IMR-90 (cell line): ENCODE results near the gene LTBP1. TPM values are rescaled to one million over a fixed set of nuclear protein-coding genes. Genes with fewer than 3 reads are reported as not detected.
A peak's percentile ranks its signal among the peaks of the same experiment; 100 is the strongest.

Experiments
- ATAC-seq: fragments of 200-7000 bp; cut with Tn5 transposase; 2 replicates; pipeline ENCODE4 v1.9.1; 2020; ENCODE audit warnings: low read depth, mild to moderate bottlenecking, moderate library complexity
- BruUV-seq: library from RNA; stranded (reverse); fragments of 400-500 nt; replicated peaks from 2 replicates; lab custom pipeline; 2021; lab: Mats Ljungman, UMichigan
- CTCF ChIA-PET: fragments of 300-600 bp; formaldehyde crosslinking; extraction: SDS; loops from one replicate; lab custom pipeline; 2021; ENCODE audit warnings: antibody characterized with exemption; lab: Yijun Ruan, JAX
- POLR2A ChIA-PET: fragments of 300-600 bp; sonication (Branson Sonifier 250); formaldehyde crosslinking; loops from one replicate; lab custom pipeline; 2022; ENCODE audit warnings: antibody characterized with exemption; ENCODE audit not compliant: unreplicated experiment; lab: Charles Lee
- DNase-seq: peaks from one replicate; pipeline ENCODE4 v3.0.0; 2013
- H2AFZ ChIP-seq: replicated peaks from 2 replicates; pipeline ENCODE3; 2013; ENCODE audit warnings: low read length, mild to moderate bottlenecking; ENCODE audit not compliant: poor library complexity
- H2AK5ac ChIP-seq: 2 replicates; pipeline ENCODE4 v1.6.1; 2013; ENCODE audit warnings: low read depth, low read length, inconsistent platforms
- H2AK9ac ChIP-seq: replicated peaks from 2 replicates; pipeline ENCODE3; 2013; ENCODE audit warnings: mild to moderate bottlenecking, low read depth, low read length, moderate library complexity; ENCODE audit not compliant: poor library complexity
- H2BK120ac ChIP-seq: 2 replicates; pipeline ENCODE4 v1.6.1; 2013; ENCODE audit warnings: low read depth, low read length, inconsistent platforms
- H2BK15ac ChIP-seq: 3 replicates; pipeline ENCODE4 v1.6.1; 2013; ENCODE audit warnings: low read depth, low read length, inconsistent platforms
- H2BK20ac ChIP-seq: 2 replicates; pipeline ENCODE4 v1.6.1; 2013; ENCODE audit warnings: low read depth, mild to moderate bottlenecking, inconsistent platforms, low read length, moderate library complexity
- H2BK5ac ChIP-seq: 2 replicates; pipeline ENCODE4 v1.6.1; 2013; ENCODE audit warnings: mild to moderate bottlenecking, low read depth, low read length, inconsistent platforms; ENCODE audit not compliant: poor library complexity, severe bottlenecking
- H3K14ac ChIP-seq: replicated peaks from 2 replicates; pipeline ENCODE4 v1.6.1; 2013; ENCODE audit warnings: low read depth, low read length, inconsistent platforms
- H3K18ac ChIP-seq: 2 replicates; pipeline ENCODE4 v1.6.1; 2013; ENCODE audit warnings: low read depth, low read length, control low read depth
- H3K23ac ChIP-seq: 2 replicates; pipeline ENCODE4 v1.6.1; 2013; ENCODE audit warnings: low read depth, low read length, inconsistent platforms
- H3K27ac ChIP-seq: 2 replicates; pipeline ENCODE4 v1.5.1; 2013; ENCODE audit warnings: mild to moderate bottlenecking, control low read depth, low read length; ENCODE audit not compliant: insufficient read depth
- H3K27me3 ChIP-seq: 2 replicates; pipeline ENCODE4 v1.6.1; 2013; ENCODE audit warnings: low read length; ENCODE audit not compliant: control insufficient read depth, insufficient read depth
- H3K36me3 ChIP-seq: 2 replicates; pipeline ENCODE4 v1.6.1; 2013; ENCODE audit warnings: low read length, mixed read lengths; ENCODE audit not compliant: control insufficient read depth, insufficient read depth
- H3K4ac ChIP-seq: 2 replicates; pipeline ENCODE4 v1.6.1; 2013; ENCODE audit warnings: low read depth, low read length, inconsistent platforms
- H3K4me1 ChIP-seq: 2 replicates; pipeline ENCODE4 v1.6.1; 2013; ENCODE audit warnings: low read length, mixed read lengths; ENCODE audit not compliant: control insufficient read depth, insufficient read depth
- H3K4me2 ChIP-seq: 2 replicates; pipeline ENCODE4 v1.6.1; 2013; ENCODE audit warnings: low read depth, mild to moderate bottlenecking, control low read depth, low read length, moderate library complexity
- H3K4me3 ChIP-seq: 2 replicates; pipeline ENCODE4 v1.5.1; 2013; ENCODE audit warnings: low read depth, mild to moderate bottlenecking, control low read depth, low read length, moderate library complexity; ENCODE audit not compliant: insufficient read depth
- H3K56ac ChIP-seq: 2 replicates; pipeline ENCODE4 v1.6.1; 2013; ENCODE audit warnings: low read length, inconsistent platforms; ENCODE audit not compliant: insufficient read depth; ENCODE audit errors: extremely low read depth
- H3K79me1 ChIP-seq, 2 experiments: 2 replicates each; pipeline ENCODE4 v1.6.1; 2013; ENCODE audit warnings: low read length in 2 of 2, inconsistent platforms in 1 of 2, low read depth in 1 of 2
- H3K9ac ChIP-seq: 2 replicates; pipeline ENCODE4 v1.6.1; 2013; ENCODE audit warnings: low read depth, low read length, control low read depth
- H3K9me1 ChIP-seq: 2 replicates; pipeline ENCODE4 v1.6.1; 2013; ENCODE audit warnings: low read length, inconsistent platforms; ENCODE audit not compliant: insufficient read depth
- H3K9me3 ChIP-seq: 2 replicates; pipeline ENCODE4 v1.6.1; 2013; ENCODE audit warnings: low read length; ENCODE audit not compliant: control insufficient read depth, insufficient read depth
- H4K20me1 ChIP-seq: 2 replicates; pipeline ENCODE4 v1.6.1; 2013; ENCODE audit warnings: low read length, inconsistent platforms; ENCODE audit not compliant: insufficient read depth
- H4K5ac ChIP-seq: 2 replicates; pipeline ENCODE4 v1.6.1; 2013; ENCODE audit warnings: mild to moderate bottlenecking, low read depth, low read length, control low read depth
- H4K8ac ChIP-seq, 2 experiments: 2 replicates each; pipeline ENCODE4 v1.6.1; 2013; ENCODE audit warnings: low read depth in 2 of 2, low read length in 2 of 2, control low read depth in 1 of 2, inconsistent platforms in 1 of 2
- H4K91ac ChIP-seq: 2 replicates; pipeline ENCODE4 v1.6.1; 2013; ENCODE audit warnings: low read depth, low read length, inconsistent platforms; ENCODE audit not compliant: insufficient read depth
- BHLHE40 ChIP-seq: fragments of 150-350 bp; IDR thresholded peaks from 2 replicates; pipeline ENCODE4 v1.6.1; 2016; ENCODE audit warnings: mild to moderate bottlenecking, low read depth, low read length
- CEBPB ChIP-seq: IDR thresholded peaks from 2 replicates; pipeline ENCODE4 v1.6.1; 2012; ENCODE audit warnings: low read depth, low read length, improper control_type of control experiment
- CTCF ChIP-seq: conservative IDR thresholded peaks from 2 replicates; pipeline ENCODE4 v1.5.1; 2012; ENCODE audit warnings: mild to moderate bottlenecking, low read depth, low read length, improper control_type of control experiment
- ELK1 ChIP-seq: fragments of 150-350 bp; IDR thresholded peaks from 2 replicates; pipeline ENCODE4 v1.6.1; 2016; ENCODE audit warnings: low read depth, mild to moderate bottlenecking, low read length, moderate library complexity, borderline replicate concordance
- MAFK ChIP-seq: IDR thresholded peaks from 2 replicates; pipeline ENCODE4 v1.6.1; 2012; ENCODE audit warnings: low read depth, low read length, improper control_type of control experiment
- NFE2L2 ChIP-seq: fragments of 150-350 bp; IDR thresholded peaks from 2 replicates; pipeline ENCODE4 v1.6.1; 2016; ENCODE audit warnings: low read depth, mild to moderate bottlenecking, low read length
- POLR2A ChIP-seq: IDR thresholded peaks from 2 replicates; pipeline ENCODE4 v1.6.1; 2012; ENCODE audit warnings: mild to moderate bottlenecking, low read depth, low read length
- RCOR1 ChIP-seq: IDR thresholded peaks from 2 replicates; pipeline ENCODE4 v1.6.1; 2012; ENCODE audit warnings: mild to moderate bottlenecking, low read length, improper control_type of control experiment; ENCODE audit not compliant: insufficient replicate concordance
- USF2 ChIP-seq: fragments of 150-350 bp; IDR thresholded peaks from 2 replicates; pipeline ENCODE4 v1.6.1; 2017; ENCODE audit warnings: mild to moderate bottlenecking, antibody characterized with exemption, low read length, low read depth
- WGBS, 2 experiments: methylation state at CpG; one replicate each; pipeline versions ENCODE4 v1.1.5 to v1.1.7; 2013; ENCODE audit warnings: missing lambda C conversion rate in 2 of 2; ENCODE audit not compliant: insufficient read length in 1 of 2; ENCODE audit errors: extremely low coverage in 2 of 2; 5-methylcytosine and 5-hydroxymethylcytosine counted together
- dilution Hi-C: fragments of 300-500 bp; cut with HindIII; formaldehyde crosslinking; loops from one replicate; pipeline ENCODE4 v1.14.3; 2018; ENCODE audit warnings: low sequenced_read_pairs; ENCODE audit not compliant: unreplicated experiment
- in situ Hi-C: fragments of 300-500 bp; cut with MboI; formaldehyde crosslinking; loops from 3 replicates; pipeline ENCODE4 v1.14.3; 2019; ENCODE audit warnings: low sequenced_read_pairs, inconsistent platforms, mixed read lengths
- intact Hi-C: fragments of 100-400 bp; cut with micrococcal nuclease; formaldehyde crosslinking; loops from 2 replicates; pipeline ENCODE4 v1.10.0; 2022
- polyA plus RNA-seq, 3 experiments: library from polyadenylated mRNA; depleted of rRNA; stranded (reverse); fragments of >200 nt; gene quantifications; 2 replicates each; pipeline ENCODE4 v1.2.3, GENCODE V29; 2012; ENCODE audit warnings: low replicate concordance in 1 of 3
- total RNA-seq: library from RNA; depleted of rRNA; stranded (reverse); fragments of >200 nt; gene quantifications from 2 replicates; pipeline ENCODE4 v1.2.3, GENCODE V29; 2012

The LTBP1 gene
- total and polyA plus RNA-seq, 2 of the 4 experiments (the other 2 are of a cell fraction), result 235 to 326 TPM

- no peak overlapping the region for H3K27ac ChIP-seq
- intact Hi-C loops, result no loop called here
- in situ Hi-C loops, result no loop called here
- no peak overlapping the region for H4K5ac ChIP-seq
- ChIA-PET POLR2A (no interaction called here), CTCF (interaction anchor here (0.8 to 1.8 kb wide), 3 partner anchors 8 to 63 kb away, joined by 3 to 5 read pairs (median 4); no protein-coding TSS in a partner anchor)
- H3K9me1 ChIP-seq, result no peaks in the 10 kb centered on the region; the same call in 1 of the 2 replicates
- no peak overlapping the region for H3K56ac ChIP-seq
- H2AFZ ChIP-seq, result no peak overlapping the region
- H2BK15ac ChIP-seq, result no peak overlapping the region
- no peak overlapping the region for H3K23ac ChIP-seq
- H4K20me1 ChIP-seq, result no peaks in the 10 kb centered on the region
- no peak overlapping the region for H3K14ac ChIP-seq
- H2AK5ac ChIP-seq, result no peak overlapping the region
- no peak overlapping the region for H2BK120ac ChIP-seq
- no peak overlapping the region for H2BK5ac ChIP-seq
- BruUV-seq, result no TSS peak
- no peak overlapping the region for H4K91ac ChIP-seq
- no peak overlapping the region for H3K4ac ChIP-seq
- H2BK20ac ChIP-seq, result no peak overlapping the region
- H3K9ac ChIP-seq, result no peak overlapping the region
- peaks cover 5% of the 10 kb centered on the region for H3K4me1 ChIP-seq
- no peak overlapping the region for H2AK9ac ChIP-seq
- H3K18ac ChIP-seq, result no peak overlapping the region
- no CpG with 5 or more reads among the region's 8 CpGs for WGBS, 2 experiments
- DNase-seq (no peak), ATAC-seq (0 out of 2 replicates have a peak, but pooled peaks have one; percentile 25)
- peaks cover 14 to 16% of the 10 kb centered on the region in 2 experiments; a peak in 3 of 4 replicates for H3K79me1 ChIP-seq
- dilution Hi-C loops, result no loop called here
- H3K4me3 ChIP-seq, result no peak overlapping the region
- H3K27me3 ChIP-seq, result no peaks in the 10 kb centered on the region
- H3K4me2 ChIP-seq, result no peak overlapping the region
- no peak overlapping the region for H4K8ac ChIP-seq
- no peaks in the 10 kb centered on the region for H3K9me3 ChIP-seq
- TF ChIP-seq NFE2L2 (no peak), ELK1 (no peak), BHLHE40 (no peak), USF2 (no peak), MAFK (no peak), POLR2A (no peak), CEBPB (no peak), RCOR1 (no peak), CTCF (no peak)
- peaks cover 36% of the 10 kb centered on the region for H3K36me3 ChIP-seq
Measured at GRCh38 chr2:33371304-33372090, 424.7 kb downstream of the LTBP1 start.
